Left lobe of liver (tissue), 2 donors: ENCODE results near the gene SEC31A. TPM values are rescaled to one million over a fixed set of nuclear protein-coding genes. Genes with fewer than 3 reads are reported as not detected.

Experiments used
- ATAC-seq: fragments of 200-7000 bp; cut with Tn5 transposase; one replicate; pipeline ENCODE4 v1.9.1; 2020; ENCODE audit warnings: mild to moderate bottlenecking, moderate library complexity
- DNase-seq: peaks from one replicate; pipeline ENCODE4 v3.0.0-alpha.2; 2020; ENCODE audit warnings: low spot score
- total RNA-seq: library from RNA; stranded (reverse); gene quantifications from one replicate; pipeline ENCODE4 v1.2.1, GENCODE V29; 2021
- donor health status: DM: no; HTN: no; CAD: no; lungs with moderate emphysema.
- donor health status: DM: no; HTN: yes; CAD: no.

Gene SEC31A
- total RNA-seq, 1 donor from 2014 or later = 108 TPM

DNA sequence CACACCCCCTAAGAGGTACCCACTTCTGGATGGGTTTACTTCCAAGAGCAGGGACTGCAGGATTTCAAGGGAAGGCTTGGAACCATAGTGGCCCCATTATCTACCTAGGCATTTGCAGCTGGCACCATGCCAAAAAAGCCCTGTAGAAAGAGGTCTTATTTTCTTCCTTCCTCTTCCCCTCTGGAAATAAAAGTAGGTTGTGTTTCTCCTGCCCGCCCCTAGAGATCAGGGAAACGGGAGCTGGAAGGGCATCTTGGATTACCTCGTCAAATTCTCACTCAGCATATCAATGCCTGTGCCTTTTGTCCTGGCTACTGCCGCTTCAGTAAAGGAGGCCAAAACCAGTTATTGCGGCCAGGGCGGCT lies 93.9 kb downstream of the SEC31A start:
- DNase-seq = no peak
- peak; percentile 32 for ATAC-seq

- DNase-seq = no peak
- ATAC-seq = no peak
Observed at GRCh38 chr4:82792912-82793649, 97.9 kb downstream of the SEC31A start.

GRCh38 chr4:82791179-82791578 lies 99.8 kb downstream of the SEC31A start:
- DNase-seq (no peak), ATAC-seq (no peak)

GRCh38 chr4:82790060-82790660 lies 100.8 kb downstream of the SEC31A start:
- DNase-seq = no peak
- no peak for ATAC-seq

DNA sequence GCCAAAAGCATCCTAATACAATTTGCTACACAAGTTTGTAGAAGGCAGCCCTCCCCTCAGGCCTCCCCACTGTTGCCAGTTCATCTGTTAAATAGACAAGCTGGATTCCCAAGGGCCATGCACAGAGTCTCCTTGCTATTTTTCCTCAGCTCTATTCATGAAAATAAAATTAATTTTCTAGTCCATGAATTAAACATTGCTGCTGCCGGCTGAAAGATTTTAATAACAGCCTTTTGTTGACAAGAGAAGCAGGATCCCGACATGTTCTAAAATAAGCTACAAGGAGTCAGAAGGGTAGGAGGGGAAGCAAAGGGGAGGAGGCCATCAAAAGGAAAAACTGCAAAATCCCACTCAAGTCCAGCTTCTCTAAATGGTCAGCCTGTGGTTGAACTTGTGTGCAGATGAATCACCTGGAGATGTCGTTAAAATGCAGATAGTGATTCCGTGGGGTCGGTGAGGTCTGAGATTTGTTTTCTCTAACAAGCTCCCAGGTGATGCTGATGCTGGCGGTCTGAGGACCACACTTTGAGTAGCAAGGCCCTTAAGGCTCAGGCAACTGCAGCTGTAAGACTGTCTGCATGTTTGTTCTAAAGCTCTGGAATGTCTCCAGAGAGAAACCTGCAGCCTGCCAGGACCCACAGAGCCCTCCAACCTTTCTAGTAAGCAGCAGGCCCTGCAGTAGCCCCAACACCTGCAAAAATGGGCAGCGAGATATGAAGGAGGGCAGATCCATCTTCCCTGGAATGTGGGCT lies 101.8 kb downstream of the SEC31A start:
- no peak for DNase-seq
- ATAC-seq = no peak

DNA sequence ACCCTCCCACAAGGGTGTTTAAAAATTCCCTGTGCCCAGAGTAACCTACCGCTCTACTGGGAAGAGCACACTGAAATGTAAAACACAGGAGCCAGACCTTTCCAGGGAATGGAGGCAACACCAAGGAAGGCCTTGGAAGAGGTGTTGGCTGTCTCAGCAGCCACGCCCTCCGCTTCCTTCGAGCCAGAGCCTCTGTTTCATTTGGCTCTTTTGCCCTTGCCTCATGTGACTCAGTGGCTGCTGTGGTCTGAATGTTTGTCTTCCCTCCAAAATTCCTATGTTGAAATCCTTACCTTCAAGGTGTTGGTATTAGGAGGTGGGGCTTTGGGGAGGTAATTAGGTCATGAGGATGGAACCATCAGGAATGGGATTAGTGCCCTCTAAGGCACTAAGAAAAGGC lies 103.6 kb downstream of the SEC31A start:
- ATAC-seq (no peak), DNase-seq (no peak)

DNA sequence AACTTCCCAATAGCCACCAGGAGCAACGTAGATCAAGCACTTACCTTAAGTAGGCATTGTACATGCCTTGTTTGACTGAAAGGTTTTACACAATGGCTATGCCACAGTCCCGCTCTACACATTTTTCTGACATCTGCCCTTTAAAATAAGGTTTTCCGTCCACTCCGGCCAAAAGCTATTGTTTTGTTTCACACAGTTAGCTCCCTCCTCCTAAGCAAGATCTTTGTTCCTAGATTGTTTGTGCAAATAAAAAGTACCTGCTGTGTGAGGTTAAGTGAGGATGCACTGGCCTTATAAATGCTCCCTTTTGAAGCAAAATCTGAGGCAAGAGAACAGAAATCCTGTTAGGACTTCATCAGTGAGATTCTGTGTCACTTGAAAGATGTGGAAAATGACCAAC lies 104.1 kb downstream of the SEC31A start:
- no peak for ATAC-seq

DNA sequence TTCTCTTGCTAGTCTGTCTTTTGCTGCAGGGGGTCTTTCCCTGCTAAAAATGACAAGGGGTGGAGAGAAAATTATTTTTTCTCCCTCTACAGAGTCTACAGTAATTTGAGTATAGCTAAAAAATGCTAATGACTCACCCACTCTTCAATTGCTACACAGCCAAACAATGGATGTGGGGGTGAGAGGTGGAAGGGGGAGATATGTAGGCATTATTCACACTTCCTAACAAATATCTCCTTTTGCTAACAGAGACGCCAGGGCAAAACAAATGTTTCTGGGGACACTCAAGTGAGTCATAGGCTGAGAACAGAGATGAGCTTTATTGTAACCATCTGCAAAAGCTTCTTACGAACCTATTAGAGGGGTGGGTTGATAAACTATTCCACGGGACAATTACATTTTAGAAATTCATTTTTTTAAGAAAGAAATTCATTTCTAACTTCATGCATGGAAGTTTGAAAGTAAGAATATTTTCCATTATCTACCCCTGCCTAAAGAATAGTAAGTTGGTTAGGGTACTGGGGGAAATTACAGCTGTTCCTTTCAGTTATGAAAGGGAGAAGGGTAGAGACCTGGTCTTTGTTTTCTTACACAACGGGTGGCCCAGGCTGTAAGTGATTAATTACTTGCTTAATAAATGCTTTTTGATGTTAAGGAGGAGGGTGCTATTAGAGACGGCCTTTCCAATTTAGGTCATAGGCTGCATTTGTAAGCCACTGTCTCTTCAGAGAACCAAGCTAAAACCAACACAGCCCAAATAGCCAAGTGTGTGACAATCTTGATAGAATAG lies 105.1 kb downstream of the SEC31A start:
- no peak for ATAC-seq
- DNase-seq = no peak

More for the DNA sequence above, 104.1 kb downstream of the SEC31A start:
- DNase-seq = no peak

DNA sequence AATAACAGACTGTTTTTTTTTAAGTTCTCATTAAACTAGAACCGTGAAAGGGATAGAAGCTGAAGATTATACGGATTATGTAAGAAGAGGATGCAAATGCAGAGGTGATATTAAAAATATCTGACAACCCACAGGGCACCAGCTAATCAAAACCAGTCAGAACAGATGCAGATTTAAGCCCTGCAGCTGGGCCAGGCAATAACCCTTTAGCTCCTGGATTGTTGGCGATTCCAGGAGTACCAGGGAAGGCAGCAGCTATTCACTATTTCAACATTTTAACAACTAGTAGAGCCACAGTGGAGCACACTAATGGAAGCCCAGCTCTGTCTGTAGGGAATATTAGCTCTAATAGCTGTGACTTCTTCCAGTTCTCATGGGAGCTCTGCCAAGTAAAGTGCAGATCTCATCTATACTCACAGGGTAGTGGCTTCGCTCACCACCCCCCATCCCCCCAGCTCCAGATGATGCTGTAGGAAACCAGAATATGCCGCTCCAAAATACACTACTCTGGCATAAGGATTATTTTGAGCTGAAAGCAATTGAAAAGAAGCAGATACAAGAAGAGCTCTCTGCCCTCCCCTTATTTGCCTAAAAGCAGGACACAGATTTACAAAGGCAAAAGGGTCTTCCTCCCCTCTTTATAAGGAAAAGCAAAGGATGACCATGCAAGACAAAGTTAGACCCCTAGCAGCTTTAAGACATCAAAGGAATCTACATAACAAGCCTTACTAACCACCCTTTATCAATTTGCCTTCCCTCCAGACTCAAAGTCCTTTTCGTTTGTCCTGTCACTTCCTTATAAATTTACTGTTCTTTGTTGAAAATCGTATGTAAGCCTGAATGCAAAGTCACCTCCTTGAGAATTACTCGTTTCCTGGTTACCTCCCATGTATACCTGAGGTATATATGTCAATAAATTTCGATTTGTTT lies 106.0 kb downstream of the SEC31A start:
- no peak for DNase-seq
- no peak for ATAC-seq

GRCh38 chr4:82782626-82783345 lies 108.2 kb downstream of the SEC31A start:
- DNase-seq (no peak), ATAC-seq (no peak)

DNA sequence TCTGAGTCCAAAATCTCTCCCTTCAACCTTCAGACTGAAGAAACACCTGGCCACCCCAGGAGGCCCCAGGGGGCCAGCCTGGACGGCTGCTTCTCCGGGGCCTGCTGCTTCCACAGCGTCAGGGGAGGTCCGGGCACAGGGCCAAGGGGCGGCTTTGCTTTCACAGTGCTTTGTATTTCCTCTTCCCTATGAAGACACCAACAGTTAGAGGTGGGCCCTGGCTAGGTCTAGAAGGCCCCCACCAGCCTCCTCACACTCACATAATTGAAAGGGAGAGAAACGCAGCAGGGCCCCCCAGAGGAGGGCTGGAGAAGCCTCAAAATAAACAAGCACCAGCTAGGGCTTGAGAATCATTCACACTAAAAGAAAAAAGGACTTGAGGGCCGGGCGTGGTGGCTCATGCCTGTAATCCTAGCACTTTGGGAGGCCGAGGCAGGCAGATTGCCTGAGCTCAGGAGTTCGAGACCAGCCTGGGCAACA lies 110.2 kb downstream of the SEC31A start:
- DNase-seq = peak; percentile 54
- peak; percentile 55 for ATAC-seq

DNA sequence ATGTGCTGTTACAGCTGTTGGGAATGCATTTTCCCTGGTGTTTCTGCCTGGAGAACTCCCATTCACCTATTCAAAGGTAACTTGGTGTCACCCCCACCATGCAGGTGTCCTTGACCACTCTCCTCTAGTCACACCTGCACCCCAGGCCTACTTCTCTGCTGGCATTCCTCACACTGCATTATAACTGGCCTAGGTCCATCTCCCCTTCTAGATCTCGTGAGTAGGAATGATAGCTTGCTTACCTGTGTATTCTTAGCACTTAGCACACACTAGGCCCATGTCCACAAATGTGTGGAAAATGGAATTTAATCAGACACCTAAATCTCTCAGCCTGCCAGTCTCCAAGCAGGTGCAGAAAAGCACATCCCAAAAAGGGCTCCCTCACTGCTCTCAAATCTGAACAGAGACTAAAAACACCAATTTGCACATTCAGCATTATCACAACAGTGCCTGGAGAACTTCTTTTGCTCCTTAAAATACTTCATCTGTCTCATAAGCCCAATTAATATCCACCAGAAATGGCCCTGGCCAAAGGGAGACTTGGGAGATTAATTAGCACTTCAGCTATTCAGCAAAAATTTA lies 110.7 kb downstream of the SEC31A start:
- no peak for DNase-seq

DNA sequence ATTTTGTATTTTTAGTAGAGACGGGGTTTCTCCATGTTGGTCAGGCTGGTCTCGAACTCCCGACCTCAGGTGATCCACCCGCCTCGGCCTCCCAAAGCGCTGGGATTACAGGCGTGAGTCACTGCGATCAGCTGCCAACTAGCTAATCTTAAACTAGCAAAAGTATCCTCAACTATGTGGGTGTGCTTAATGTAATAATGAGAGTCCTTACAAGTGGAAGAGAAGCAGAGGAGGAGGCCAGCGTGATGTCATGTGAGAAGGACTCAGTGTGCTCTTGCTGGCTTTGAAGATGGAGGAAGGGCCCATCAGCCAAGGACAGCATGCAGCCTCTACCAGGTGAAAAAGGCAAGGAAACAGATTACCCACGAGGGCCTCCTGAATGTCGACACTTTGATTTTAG lies 111.9 kb downstream of the SEC31A start:
- ATAC-seq (no peak), DNase-seq (no peak)

More for the DNA sequence above, 110.7 kb downstream of the SEC31A start:
- no peak for ATAC-seq

- DNase-seq (no peak), ATAC-seq (no peak)
Observed at GRCh38 chr4:82777857-82778525, 113.0 kb downstream of the SEC31A start.

DNA sequence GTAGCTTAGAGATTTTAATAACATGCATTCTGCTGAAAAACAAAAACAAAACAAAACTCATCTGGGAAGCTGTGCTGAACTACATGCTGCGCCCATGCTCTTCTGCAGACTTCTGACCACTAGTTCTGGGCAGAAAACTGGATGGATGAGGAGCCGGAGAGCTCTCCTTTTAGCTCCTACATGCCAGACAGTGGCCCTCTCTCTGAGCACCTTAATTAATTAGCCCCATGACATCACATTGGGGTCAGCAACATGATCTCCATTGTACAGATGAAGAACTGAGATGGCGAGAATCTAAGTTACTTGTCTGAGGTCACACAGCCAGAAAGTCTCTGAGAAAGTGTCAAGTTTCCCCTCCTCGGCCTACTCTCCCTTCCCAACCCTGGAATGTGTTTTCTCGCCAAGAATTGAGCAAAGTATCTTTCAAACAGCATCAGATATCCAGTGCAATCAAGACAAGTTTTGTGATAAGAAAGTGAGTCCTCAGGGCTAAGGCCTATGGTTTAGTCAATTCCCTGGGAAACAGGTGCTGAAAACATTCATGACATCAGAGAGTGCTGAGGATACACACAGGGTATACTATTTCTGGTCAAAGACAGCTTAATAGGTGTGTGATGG lies 113.9 kb downstream of the SEC31A start:
- no peak for DNase-seq
- no peak for ATAC-seq

GRCh38 chr4:82775243-82775642 lies 115.7 kb downstream of the SEC31A start:
- no peak for ATAC-seq
- no peak for DNase-seq

GRCh38 chr4:82774711-82775171 lies 116.2 kb downstream of the SEC31A start:
- no peak for DNase-seq

GRCh38 chr4:82773057-82773456 lies 117.9 kb downstream of the SEC31A start:
- DNase-seq (no peak), ATAC-seq (no peak)

More at GRCh38 chr4:82774711-82775171, 116.2 kb downstream of the SEC31A start:
- ATAC-seq = no peak
